ENCODE measurements around the gene METRNL.
"Not testable (repeated sequence)": the region's sequence is repeated elsewhere in the genome, so short reads cannot be mapped to it uniquely, and the experiment has no call there.

METRNL gene

GRCh38 chr17:83065660-83066542 is 13.5 kb upstream of the METRNL start:
- DNase-seq (ENCODE audit: insufficient read length, low spot score), result no peak
- FAIRE-seq, result no peak
- TF ChIP-seq, protein P1, sequence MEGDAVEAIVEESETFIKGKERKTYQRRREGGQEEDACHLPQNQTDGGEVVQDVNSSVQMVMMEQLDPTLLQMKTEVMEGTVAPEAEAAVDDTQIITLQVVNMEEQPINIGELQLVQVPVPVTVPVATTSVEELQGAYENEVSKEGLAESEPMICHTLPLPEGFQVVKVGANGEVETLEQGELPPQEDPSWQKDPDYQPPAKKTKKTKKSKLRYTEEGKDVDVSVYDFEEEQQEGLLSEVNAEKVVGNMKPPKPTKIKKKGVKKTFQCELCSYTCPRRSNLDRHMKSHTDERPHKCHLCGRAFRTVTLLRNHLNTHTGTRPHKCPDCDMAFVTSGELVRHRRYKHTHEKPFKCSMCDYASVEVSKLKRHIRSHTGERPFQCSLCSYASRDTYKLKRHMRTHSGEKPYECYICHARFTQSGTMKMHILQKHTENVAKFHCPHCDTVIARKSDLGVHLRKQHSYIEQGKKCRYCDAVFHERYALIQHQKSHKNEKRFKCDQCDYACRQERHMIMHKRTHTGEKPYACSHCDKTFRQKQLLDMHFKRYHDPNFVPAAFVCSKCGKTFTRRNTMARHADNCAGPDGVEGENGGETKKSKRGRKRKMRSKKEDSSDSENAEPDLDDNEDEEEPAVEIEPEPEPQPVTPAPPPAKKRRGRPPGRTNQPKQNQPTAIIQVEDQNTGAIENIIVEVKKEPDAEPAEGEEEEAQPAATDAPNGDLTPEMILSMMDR (IDR thresholded peaks at IDR 0.05; ENCODE audit: insufficient read depth, missing control alignments), result no peak

GRCh38 chr17:83066543-83066890 is 12.9 kb upstream of the METRNL start:
- DNase-seq (ENCODE audit: insufficient read length, low spot score); FAIRE-seq: not testable (repeated sequence)

DNA sequence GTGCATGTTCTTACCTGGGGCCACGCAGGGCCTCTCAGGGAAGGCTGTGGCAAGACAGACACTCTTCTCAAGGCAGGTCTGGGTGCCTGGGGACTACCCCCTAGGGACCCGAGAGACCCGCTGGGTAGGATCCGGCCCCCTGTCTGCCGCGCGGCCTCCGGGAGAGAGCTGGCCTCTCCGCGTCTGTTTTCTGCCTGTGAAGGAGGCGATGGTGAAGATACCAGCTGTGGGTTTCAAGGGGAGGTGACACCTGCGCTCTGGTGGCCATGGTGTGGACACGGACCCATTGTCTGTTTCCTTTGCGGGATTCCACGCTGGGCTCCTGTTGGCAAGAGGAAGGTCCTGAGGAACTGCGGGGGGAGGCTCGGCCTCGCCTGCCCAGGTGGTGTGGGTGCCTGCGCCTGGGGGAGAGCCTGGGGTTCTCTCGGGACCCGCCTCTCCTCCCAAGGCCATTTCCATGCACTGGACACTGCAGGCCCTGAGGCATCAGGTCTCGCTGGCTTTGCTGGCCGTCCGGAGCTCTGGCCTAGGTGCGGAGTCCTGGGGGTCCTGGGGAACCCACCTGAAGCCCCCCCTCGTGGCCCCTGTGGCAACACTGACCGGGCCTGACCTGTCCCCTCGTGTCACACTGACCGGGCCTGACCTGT is 12.2 kb upstream of the METRNL start:
- TF ChIP-seq, protein P1 (IDR thresholded peaks at IDR 0.05; ENCODE audit: insufficient read depth, missing control alignments), result no peak
- FAIRE-seq (no peak), DNase-seq (ENCODE audit: insufficient read length, low spot score) (no peak)

DNA sequence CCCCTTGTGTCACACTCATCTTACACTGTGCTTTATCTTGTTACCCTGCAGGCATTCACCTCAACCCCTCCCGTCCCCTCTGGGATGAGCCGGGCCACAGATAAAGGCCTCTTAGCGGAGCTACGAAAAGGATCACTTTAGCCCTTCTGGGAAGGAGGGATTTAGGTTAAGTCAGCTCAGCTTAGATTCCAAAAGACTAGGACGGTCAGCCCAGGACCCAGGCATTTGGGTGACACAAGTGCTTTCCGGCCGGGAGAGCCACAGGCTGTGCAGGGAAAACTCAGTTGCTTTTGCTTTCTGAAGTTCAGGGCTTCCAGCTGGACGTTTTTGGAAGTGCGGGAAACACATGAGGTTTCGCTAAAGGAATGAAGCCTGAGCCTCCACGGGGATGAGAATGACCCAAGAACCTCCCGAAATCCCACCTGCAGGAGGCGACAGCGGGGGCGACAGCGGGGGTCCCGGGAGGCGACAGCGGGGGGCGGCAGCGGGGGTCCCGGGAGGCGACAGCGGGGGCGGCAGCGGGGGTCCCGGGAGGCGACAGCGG is 11.6 kb upstream of the METRNL start:
- DNase-seq (ENCODE audit: insufficient read length, low spot score), result no peak
- TF ChIP-seq, protein P1 (IDR thresholded peaks at IDR 0.05; ENCODE audit: insufficient read depth, missing control alignments), result no peak
- FAIRE-seq, result no peak

GRCh38 chr17:83068641-83069570 is 10.5 kb upstream of the METRNL start:
- TF ChIP-seq, protein P1 (IDR thresholded peaks at IDR 0.05; ENCODE audit: insufficient read depth, missing control alignments), result no peak
- FAIRE-seq (no peak), DNase-seq (ENCODE audit: insufficient read length, low spot score) (no peak)

- DNase-seq (ENCODE audit: insufficient read length, low spot score), result no peak
- no peak for FAIRE-seq
Measured at GRCh38 chr17:83069571-83069906, 9.9 kb upstream of the METRNL start.

More at GRCh38 chr17:83069571-83069906, 9.9 kb upstream of the METRNL start:
- TF ChIP-seq, protein P1 (IDR thresholded peaks at IDR 0.05; ENCODE audit: insufficient read depth, missing control alignments), result no peak

All from D721Med (cell line).